Mesendoderm (in vitro differentiated cells): Measurements from ENCODE around the gene AMH.

Experiments
- DNase-seq: peaks from one replicate; pipeline ENCODE4 v3.0.0; 2013
- H2AK5ac ChIP-seq: 2 replicates; pipeline ENCODE4 v1.6.1; 2013; ENCODE audit warnings: low read length, inconsistent platforms
- H2BK120ac ChIP-seq: 2 replicates; pipeline ENCODE4 v1.6.1; 2013; ENCODE audit warnings: low read depth, mild to moderate bottlenecking, low read length, moderate library complexity, mixed read lengths
- H2BK15ac ChIP-seq: replicated peaks from 2 replicates; pipeline ENCODE4 v1.6.1; 2013; ENCODE audit warnings: low read depth, mild to moderate bottlenecking, moderate library complexity
- H2BK5ac ChIP-seq: 2 replicates; pipeline ENCODE4 v1.6.1; 2013; ENCODE audit warnings: low read length, inconsistent platforms
- H3K18ac ChIP-seq: 2 replicates; pipeline ENCODE4 v1.6.1; 2013; ENCODE audit warnings: mild to moderate bottlenecking, low read length, mixed read lengths
- H3K23ac ChIP-seq: one replicate; pipeline ENCODE4 v1.6.1; 2013; ENCODE audit warnings: low read length
- H3K27ac ChIP-seq: 2 replicates; pipeline ENCODE4 v1.5.1; 2013; ENCODE audit warnings: low read depth, mild to moderate bottlenecking, inconsistent platforms, low read length, moderate library complexity
- H3K27me3 ChIP-seq: 2 replicates; pipeline ENCODE4 v1.6.1; 2013; ENCODE audit warnings: low read length, control low read depth, mild to moderate bottlenecking, inconsistent platforms; ENCODE audit not compliant: insufficient read depth, poor library complexity
- H3K36me3 ChIP-seq: 2 replicates; pipeline ENCODE4 v1.6.1; 2013; ENCODE audit warnings: low read length, inconsistent platforms; ENCODE audit not compliant: control insufficient read depth, insufficient read depth
- H3K4ac ChIP-seq: one replicate; pipeline ENCODE4 v1.6.1; 2013; ENCODE audit warnings: low read depth, mild to moderate bottlenecking, low read length, moderate library complexity
- H3K4me1 ChIP-seq: 2 replicates; pipeline ENCODE4 v1.6.1; 2013; ENCODE audit warnings: low read depth, low read length, inconsistent platforms; ENCODE audit not compliant: control insufficient read depth
- H3K4me2 ChIP-seq: 2 replicates; pipeline ENCODE4 v1.6.1; 2013; ENCODE audit warnings: low read length
- H3K4me3 ChIP-seq: 2 replicates; pipeline ENCODE4 v1.5.1; 2013; ENCODE audit warnings: mild to moderate bottlenecking, low read length
- H3K56ac ChIP-seq: one replicate; pipeline ENCODE4 v1.6.1; 2013; ENCODE audit warnings: low read length
- H3K79me1 ChIP-seq: 2 replicates; pipeline ENCODE4 v1.6.1; 2013; ENCODE audit warnings: low read length, inconsistent platforms
- H3K79me2 ChIP-seq: 2 replicates; pipeline ENCODE4 v1.6.1; 2013; ENCODE audit warnings: mild to moderate bottlenecking, low read length; ENCODE audit not compliant: control insufficient read depth, insufficient read depth
- H3K9ac ChIP-seq: 2 replicates; pipeline ENCODE4 v1.6.1; 2013; ENCODE audit warnings: low read length, inconsistent platforms
- H4K5ac ChIP-seq: one replicate; pipeline ENCODE4 v1.6.1; 2013; ENCODE audit warnings: low read length
- H4K8ac ChIP-seq: one replicate; pipeline ENCODE4 v1.6.1; 2013; ENCODE audit warnings: low read depth, mild to moderate bottlenecking, control low read depth, low read length, moderate library complexity
- WGBS: extraction: QIAGEN DNeasy Blood & Tissue Kit; methylation state at CpG from one replicate; pipeline ENCODE4 v1.1.7; 2013; ENCODE audit warnings: low lambda C conversion rate, missing lambda C conversion rate; ENCODE audit not compliant: insufficient coverage; ENCODE audit errors: extremely low coverage; 5-methylcytosine and 5-hydroxymethylcytosine counted together

AMH gene

DNA sequence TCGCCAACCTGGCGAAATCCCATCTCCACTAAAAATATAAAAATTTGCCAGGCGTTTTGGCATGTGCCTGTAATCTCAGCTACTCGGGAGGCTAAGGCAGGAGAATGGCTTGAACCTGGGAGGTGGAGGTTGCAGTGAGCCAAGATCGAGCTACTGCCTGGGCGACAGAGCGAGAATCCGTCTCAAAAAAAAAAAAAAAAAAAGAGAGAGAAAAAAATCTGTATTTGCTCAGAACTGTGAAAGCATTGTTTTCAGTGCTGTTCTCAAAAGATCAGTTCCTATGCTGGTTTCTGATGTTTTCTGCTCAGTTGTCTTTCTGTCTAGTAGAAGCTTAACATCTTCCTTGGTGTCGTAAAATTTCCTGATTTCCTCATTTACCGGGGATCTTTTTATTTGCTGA is 9.9 kb upstream of the AMH start:
- Histone ChIP-seq H3K18ac (no peak overlapping the region), H3K23ac (no peak overlapping the region), H3K4me2 (peak overlapping the region; percentile 3), H3K27me3 (no peaks in the 10 kb centered on the region), H3K4me3 (no peak overlapping the region), H2AK5ac (no peak overlapping the region), H4K5ac (no peak overlapping the region), H2BK120ac (no peak overlapping the region), H3K79me1 (peaks cover 17% of the 10 kb centered on the region), H3K79me2 (peaks cover 84% of the 10 kb centered on the region), H3K36me3 (peaks cover 2% of the 10 kb centered on the region), H3K27ac (no peak overlapping the region), H4K8ac (no peak overlapping the region), H3K4me1 (peaks cover 5% of the 10 kb centered on the region), H3K56ac (no peak overlapping the region), H3K4ac (no peak overlapping the region), H2BK5ac (no peak overlapping the region), H3K9ac (peak overlapping the region; percentile 70), H2BK15ac (no peak overlapping the region)
- DNase-seq, result no peak
- WGBS, result no CpG with 5 or more reads among the region's 10 CpGs

DNA sequence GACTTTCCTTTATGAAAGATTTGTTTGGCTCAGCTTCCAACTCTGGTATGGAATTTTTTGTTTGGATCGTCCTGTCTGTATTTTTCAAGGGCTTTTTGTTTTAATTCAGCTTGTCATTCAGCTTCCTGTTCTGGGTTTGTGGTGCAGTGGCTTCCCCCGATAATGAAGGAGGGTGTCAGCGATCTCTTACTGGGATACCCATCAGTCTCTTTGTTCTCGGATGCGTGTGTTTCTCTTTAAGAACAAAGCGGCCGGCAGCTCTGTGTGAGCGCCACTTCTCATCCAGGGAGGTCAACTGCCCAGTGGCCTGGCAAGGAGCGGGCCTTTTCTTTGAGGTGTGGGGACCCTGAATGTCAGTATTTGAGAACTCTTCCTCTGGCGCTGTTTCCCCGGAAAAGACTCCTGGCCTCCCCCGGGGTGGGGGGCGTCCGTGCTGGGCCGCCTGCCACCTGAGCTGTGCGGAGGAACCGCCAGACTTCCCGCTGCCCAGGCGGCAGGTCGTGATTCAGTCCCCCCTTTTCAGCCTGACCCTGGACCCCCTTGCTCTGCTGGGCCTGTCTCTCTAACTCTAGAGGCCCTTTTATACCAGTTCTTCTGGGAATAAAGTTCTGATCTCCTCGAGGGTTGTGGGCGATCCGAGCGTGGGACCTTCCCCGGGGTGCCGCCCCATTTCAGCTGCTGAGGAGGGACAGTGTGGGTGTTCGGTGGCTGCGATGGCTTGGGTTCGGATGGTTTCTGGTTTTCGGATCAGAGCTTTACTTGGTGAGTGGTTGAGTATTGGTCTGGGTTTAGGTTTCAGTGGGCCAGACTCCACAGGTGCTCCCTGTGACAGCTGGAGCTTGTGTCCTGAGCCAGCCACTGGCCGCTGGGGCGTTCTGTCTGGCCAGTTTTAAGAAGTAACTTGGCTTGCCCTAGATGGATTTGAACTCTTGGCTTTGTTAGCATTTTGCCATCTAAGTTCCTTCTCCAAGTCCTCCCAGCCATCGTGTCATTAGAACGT is 9.1 kb upstream of the AMH start:
- Histone ChIP-seq H3K18ac (no peak overlapping the region), H3K56ac (peak overlapping the region; percentile 79), H3K36me3 (peaks cover 8% of the 10 kb centered on the region), H4K5ac (no peak overlapping the region), H3K79me1 (peaks cover 16% of the 10 kb centered on the region), H3K4ac (no peak overlapping the region), H2BK120ac (no peak overlapping the region), H3K4me3 (no peak overlapping the region), H3K23ac (peak overlapping the region; percentile 86), H2BK15ac (no peak overlapping the region), H4K8ac (no peak overlapping the region), H3K9ac (peak overlapping the region; percentile 70), H3K79me2 (peaks cover 75% of the 10 kb centered on the region), H3K27me3 (no peaks in the 10 kb centered on the region), H2BK5ac (no peak overlapping the region), H3K4me2 (peak overlapping the region; percentile 50), H3K27ac (no peak overlapping the region), H2AK5ac (no peak overlapping the region), H3K4me1 (peaks cover 5% of the 10 kb centered on the region)
- WGBS, result no CpG with 5 or more reads among the region's 34 CpGs
- peak; percentile 44 for DNase-seq

DNA sequence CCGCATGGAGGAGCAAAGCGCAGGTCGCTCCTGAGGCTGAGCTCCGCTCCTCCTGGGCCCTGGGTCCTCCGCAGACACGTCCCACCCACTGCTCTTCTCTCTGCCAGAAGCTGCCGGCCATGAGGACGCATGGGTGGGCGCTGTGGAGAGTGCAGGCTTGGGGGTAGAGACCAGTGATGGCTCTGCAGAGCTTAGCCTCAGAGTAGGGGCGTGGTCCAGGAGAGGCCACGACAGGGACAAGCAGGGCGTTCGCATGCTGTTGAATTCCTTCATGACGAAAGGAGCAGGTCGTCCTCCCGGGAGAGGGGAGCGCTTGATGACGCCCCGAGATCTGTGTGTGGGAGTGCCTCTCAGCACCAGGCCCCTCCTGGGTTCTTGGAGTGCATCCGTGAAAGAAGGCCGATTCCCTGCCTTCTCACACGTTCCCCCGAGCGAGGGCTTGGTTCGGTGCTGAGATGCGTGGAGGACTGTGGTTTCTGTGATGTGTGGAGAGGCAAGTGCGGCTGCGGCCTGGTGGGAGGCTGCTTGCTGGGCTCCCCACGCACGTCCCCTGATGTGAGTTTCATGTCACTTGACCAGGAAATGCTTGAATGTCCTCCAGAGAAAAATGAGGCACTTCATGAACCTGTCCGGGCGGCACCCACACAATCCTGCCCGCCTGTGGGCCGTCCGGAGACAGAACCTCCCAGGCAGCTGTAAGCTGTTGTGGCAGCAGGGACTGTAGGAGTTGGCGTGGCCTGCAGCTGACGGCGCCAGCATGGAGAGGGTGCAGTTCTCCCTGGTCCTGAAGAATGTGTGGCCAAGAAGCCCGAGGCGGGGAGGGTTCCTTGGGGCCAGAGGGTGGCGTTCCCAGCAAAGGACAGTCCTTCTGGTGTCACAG is 8.0 kb upstream of the AMH start:
- H3K4ac ChIP-seq, result no peak overlapping the region
- H3K27ac ChIP-seq, result no peak overlapping the region
- WGBS, result no CpG with 5 or more reads among the region's 41 CpGs
- peaks cover 12% of the 10 kb centered on the region for H3K36me3 ChIP-seq
- no peak for DNase-seq
- H3K79me2 ChIP-seq, result peaks cover 68% of the 10 kb centered on the region
- H3K27me3 ChIP-seq, result no peaks in the 10 kb centered on the region
- peaks cover 5% of the 10 kb centered on the region for H3K4me1 ChIP-seq
- H2BK120ac ChIP-seq, result no peak overlapping the region
- H3K79me1 ChIP-seq, result peaks cover 16% of the 10 kb centered on the region
- H3K18ac ChIP-seq, result no peak overlapping the region
- no peak overlapping the region for H2BK15ac ChIP-seq
- peak overlapping the region; percentile 79 for H3K56ac ChIP-seq
- peak overlapping the region; percentile 18 for H3K9ac ChIP-seq
- H4K8ac ChIP-seq, result no peak overlapping the region
- peak overlapping the region; percentile 37 for H3K23ac ChIP-seq
- no peak overlapping the region for H3K4me2 ChIP-seq
- H2BK5ac ChIP-seq, result no peak overlapping the region
- no peak overlapping the region for H2AK5ac ChIP-seq
- H4K5ac ChIP-seq, result no peak overlapping the region
- H3K4me3 ChIP-seq, result no peak overlapping the region

DNA sequence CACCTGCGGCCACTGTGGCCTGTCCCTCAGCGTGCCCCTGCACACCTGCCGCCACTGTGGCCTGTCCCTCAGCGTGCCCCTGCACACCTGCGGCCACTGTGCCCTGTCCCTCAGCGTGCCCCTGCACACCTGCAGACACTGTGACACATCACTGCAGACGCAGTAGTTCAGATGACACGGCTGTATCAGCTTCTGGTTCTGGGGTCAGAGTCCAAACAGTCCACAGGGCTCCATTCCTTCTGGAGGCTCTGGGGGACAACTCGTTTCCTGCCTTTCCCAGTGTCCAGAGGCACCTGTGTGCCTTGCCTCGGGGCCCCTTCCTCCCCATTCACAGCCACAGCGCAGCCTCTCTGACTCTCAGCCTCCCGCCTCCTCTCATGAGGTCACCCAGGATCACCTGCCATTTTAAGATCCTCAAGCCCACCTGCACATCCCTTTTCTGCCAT is 7.0 kb upstream of the AMH start:
- Histone ChIP-seq H3K79me2 (peaks cover 66% of the 10 kb centered on the region), H2AK5ac (no peak overlapping the region), H3K4ac (no peak overlapping the region), H4K5ac (no peak overlapping the region), H4K8ac (no peak overlapping the region), H2BK120ac (no peak overlapping the region), H3K9ac (no peak overlapping the region), H2BK5ac (no peak overlapping the region), H3K4me1 (peaks cover 5% of the 10 kb centered on the region), H3K27me3 (no peaks in the 10 kb centered on the region), H3K56ac (peak overlapping the region; percentile 62), H3K27ac (no peak overlapping the region), H3K4me2 (no peak overlapping the region), H3K23ac (peak overlapping the region; percentile 37), H3K36me3 (peaks cover 14% of the 10 kb centered on the region), H3K79me1 (peaks cover 16% of the 10 kb centered on the region), H3K18ac (no peak overlapping the region), H3K4me3 (no peak overlapping the region), H2BK15ac (no peak overlapping the region)
- WGBS, result no CpG with 5 or more reads among the region's 12 CpGs
- DNase-seq, result no peak

DNA sequence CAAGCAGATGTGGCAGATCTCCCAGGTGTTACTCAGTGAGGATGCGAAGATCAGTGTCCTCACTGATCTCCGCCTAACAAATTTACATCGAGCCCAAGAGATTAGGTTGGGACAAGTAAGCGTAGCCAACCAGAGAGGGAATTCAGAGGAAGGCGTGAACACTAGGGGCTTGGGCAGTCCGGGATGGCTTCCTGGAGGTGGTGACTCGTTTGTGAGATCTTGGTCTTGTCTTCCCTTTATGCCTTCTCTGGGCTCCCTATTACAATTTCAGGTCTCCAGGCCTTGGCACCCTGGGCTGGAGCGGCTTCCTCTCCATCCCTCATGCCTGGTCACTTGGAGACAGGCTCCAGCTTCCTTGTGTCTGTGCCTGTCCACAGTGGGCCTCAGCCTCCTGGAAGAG is 6.3 kb upstream of the AMH start:
- Histone ChIP-seq H3K4me1 (peaks cover 2% of the 10 kb centered on the region), H3K4ac (no peak overlapping the region), H2BK15ac (no peak overlapping the region), H3K56ac (no peak overlapping the region), H4K5ac (no peak overlapping the region), H3K9ac (no peak overlapping the region), H3K18ac (no peak overlapping the region), H3K27ac (no peak overlapping the region), H3K4me3 (no peak overlapping the region), H3K23ac (no peak overlapping the region), H2BK120ac (no peak overlapping the region), H3K79me1 (peaks cover 14% of the 10 kb centered on the region), H3K4me2 (no peak overlapping the region), H4K8ac (no peak overlapping the region), H2AK5ac (no peak overlapping the region), H2BK5ac (no peak overlapping the region), H3K79me2 (peaks cover 59% of the 10 kb centered on the region), H3K27me3 (no peaks in the 10 kb centered on the region), H3K36me3 (peaks cover 16% of the 10 kb centered on the region)
- WGBS, result no CpG with 5 or more reads among the region's 8 CpGs
- DNase-seq, result no peak
